Measurements from ENCODE around the gene GBP1.
"Not testable (repeated sequence)": the region's sequence is repeated elsewhere in the genome, so short reads cannot be mapped to it uniquely, and the experiment has no call there.

- not testable (repeated sequence) for TF ChIP-seq POLR2A, CTCF (IDR thresholded peaks at IDR 0.05)
Observed at GRCh38 chr1:89049901-89050648, 14.9 kb downstream of the GBP1 start.

All from upper lobe of left lung (tissue), 4 donors.